HepG2 (cell line): ENCODE data around the gene MYO1B. TPM values are rescaled to one million over a fixed set of nuclear protein-coding genes. Genes with fewer than 3 reads are reported as not detected.

Source experiments
- CHD2 ChIP-seq: IDR thresholded peaks from 2 replicates; pipeline ENCODE4 v1.6.1; 2011; ENCODE audit warnings: low read depth, low read length, improper control_type of control experiment
- FOSL2 ChIP-seq: sonication (generic); formaldehyde crosslinking; IDR thresholded peaks from 2 replicates; pipeline ENCODE4 v1.4.0; 2020; ENCODE audit warnings: missing genetic modification reagents
- IRF2 ChIP-seq: IDR thresholded peaks from 2 replicates; pipeline ENCODE4 v1.6.1; 2018; ENCODE audit warnings: missing genetic modification reagents, missing compliant biosample characterization
- KDM3A ChIP-seq: IDR thresholded peaks from 2 replicates; pipeline ENCODE4 v1.6.1; 2018; ENCODE audit warnings: low read depth, missing compliant biosample characterization
- PITX1 ChIP-seq: sonication (generic); formaldehyde crosslinking; IDR thresholded peaks from 2 replicates; pipeline ENCODE4 v1.5.1; 2020; ENCODE audit warnings: mild to moderate bottlenecking, missing genetic modification reagents
- ZNF615 ChIP-seq: sonication (generic); formaldehyde crosslinking; IDR thresholded peaks from 2 replicates; pipeline ENCODE4 v1.5.0; 2020; ENCODE audit warnings: mild to moderate bottlenecking, missing genetic modification reagents, borderline replicate concordance
- ZNF619 ChIP-seq: sonication (generic); formaldehyde crosslinking; IDR thresholded peaks from 2 replicates; pipeline ENCODE4 v1.4.0; 2020; ENCODE audit warnings: mild to moderate bottlenecking, missing genetic modification reagents
- polyA plus RNA-seq, 8 experiments: library from polyadenylated mRNA; depleted of rRNA in 3 of 8; stranded (reverse) in 7 of 8; unstranded in 1 of 8; fragments of >200 nt; fragmentation: Illumina TruSeq in 4 of 8; extraction: Trizol in 4 of 8; gene quantifications; 2 replicates each; pipeline versions ENCODE4 v1.2.1 to v1.2.3, GENCODE V29; 2011 to 2016; ENCODE audit warnings: low read depth in 4 of 8, missing spikeins in 1 of 8, mixed read lengths in 1 of 8; ENCODE audit not compliant: insufficient read depth in 1 of 8
- total RNA-seq, 5 experiments: library from RNA; depleted of rRNA; stranded (reverse); fragments of >200 nt; fragmentation: Illumina TruSeq; extraction: Trizol; gene quantifications; 2 replicates each; pipeline ENCODE4 v1.2.3, GENCODE V29; 2016; ENCODE audit warnings: low read depth in 1 of 5
- TF ChIP-seq, protein P1 (sequence below): IDR thresholded peaks from 2 replicates; pipeline ENCODE4 v1.4.0; 2020; ENCODE audit warnings: mild to moderate bottlenecking, missing genetic modification reagents
- TF ChIP-seq, protein P2 (sequence below): sonication (generic); formaldehyde crosslinking; IDR thresholded peaks from 2 replicates; pipeline ENCODE4 v1.5.0; 2020; ENCODE audit warnings: missing genetic modification reagents, mild to moderate bottlenecking, borderline replicate concordance
- TF ChIP-seq, protein P3 (sequence below): sonication (generic); formaldehyde crosslinking; IDR thresholded peaks from 2 replicates; pipeline ENCODE4 v1.4.0; 2020; ENCODE audit warnings: missing genetic modification reagents, borderline replicate concordance
- TF ChIP-seq, protein P4 (sequence below): sonication (generic); formaldehyde crosslinking; IDR thresholded peaks from 2 replicates; pipeline ENCODE4 v1.5.1; 2020; ENCODE audit warnings: mild to moderate bottlenecking, missing genetic modification reagents, borderline replicate concordance
- TF ChIP-seq, protein P5 (sequence below): sonication (generic); formaldehyde crosslinking; IDR thresholded peaks from 2 replicates; pipeline ENCODE4 v1.8.1; 2023; ENCODE audit warnings: mild to moderate bottlenecking, inconsistent platforms, moderate library complexity, missing genetic modification reagents, borderline replicate concordance
- TF ChIP-seq, protein P6 (sequence below): sonication (generic); formaldehyde crosslinking; IDR thresholded peaks from 2 replicates; pipeline ENCODE4 v1.8.1; 2022; ENCODE audit warnings: low read depth, mild to moderate bottlenecking, missing genetic modification reagents
- TF ChIP-seq, protein P7 (sequence below): sonication (generic); formaldehyde crosslinking; IDR thresholded peaks from 2 replicates; pipeline ENCODE4 v1.4.0; 2020; ENCODE audit warnings: missing genetic modification reagents

MYO1B gene
- total and polyA plus RNA-seq, 2 of the 13 experiments (the other 11 are each of a cell fraction or from before 2014, with no cell fraction given) = 36.9 to 89.8 TPM

DNA sequence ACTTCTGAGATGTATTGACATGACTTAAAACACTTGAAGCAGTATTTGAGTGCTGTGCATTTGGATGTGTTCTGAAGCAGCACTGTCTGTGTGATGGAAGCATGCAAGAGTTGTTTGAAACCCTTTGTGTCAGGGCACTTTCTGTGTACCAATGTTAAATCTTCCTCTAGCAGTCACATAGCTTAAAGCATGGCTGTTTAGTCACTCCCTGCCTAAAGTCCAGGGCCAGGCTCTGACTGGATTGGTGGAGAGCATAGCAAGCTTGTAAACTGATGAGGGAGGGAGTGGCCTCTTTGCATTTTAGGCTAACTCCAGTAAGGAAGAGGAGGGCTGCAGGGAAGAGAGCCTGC is 73.5 kb downstream of the MYO1B start (continued):
- TF ChIP-seq, protein P1, sequence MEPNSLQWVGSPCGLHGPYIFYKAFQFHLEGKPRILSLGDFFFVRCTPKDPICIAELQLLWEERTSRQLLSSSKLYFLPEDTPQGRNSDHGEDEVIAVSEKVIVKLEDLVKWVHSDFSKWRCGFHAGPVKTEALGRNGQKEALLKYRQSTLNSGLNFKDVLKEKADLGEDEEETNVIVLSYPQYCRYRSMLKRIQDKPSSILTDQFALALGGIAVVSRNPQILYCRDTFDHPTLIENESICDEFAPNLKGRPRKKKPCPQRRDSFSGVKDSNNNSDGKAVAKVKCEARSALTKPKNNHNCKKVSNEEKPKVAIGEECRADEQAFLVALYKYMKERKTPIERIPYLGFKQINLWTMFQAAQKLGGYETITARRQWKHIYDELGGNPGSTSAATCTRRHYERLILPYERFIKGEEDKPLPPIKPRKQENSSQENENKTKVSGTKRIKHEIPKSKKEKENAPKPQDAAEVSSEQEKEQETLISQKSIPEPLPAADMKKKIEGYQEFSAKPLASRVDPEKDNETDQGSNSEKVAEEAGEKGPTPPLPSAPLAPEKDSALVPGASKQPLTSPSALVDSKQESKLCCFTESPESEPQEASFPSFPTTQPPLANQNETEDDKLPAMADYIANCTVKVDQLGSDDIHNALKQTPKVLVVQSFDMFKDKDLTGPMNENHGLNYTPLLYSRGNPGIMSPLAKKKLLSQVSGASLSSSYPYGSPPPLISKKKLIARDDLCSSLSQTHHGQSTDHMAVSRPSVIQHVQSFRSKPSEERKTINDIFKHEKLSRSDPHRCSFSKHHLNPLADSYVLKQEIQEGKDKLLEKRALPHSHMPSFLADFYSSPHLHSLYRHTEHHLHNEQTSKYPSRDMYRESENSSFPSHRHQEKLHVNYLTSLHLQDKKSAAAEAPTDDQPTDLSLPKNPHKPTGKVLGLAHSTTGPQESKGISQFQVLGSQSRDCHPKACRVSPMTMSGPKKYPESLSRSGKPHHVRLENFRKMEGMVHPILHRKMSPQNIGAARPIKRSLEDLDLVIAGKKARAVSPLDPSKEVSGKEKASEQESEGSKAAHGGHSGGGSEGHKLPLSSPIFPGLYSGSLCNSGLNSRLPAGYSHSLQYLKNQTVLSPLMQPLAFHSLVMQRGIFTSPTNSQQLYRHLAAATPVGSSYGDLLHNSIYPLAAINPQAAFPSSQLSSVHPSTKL = peak; percentile 57
- TF ChIP-seq, protein P2, sequence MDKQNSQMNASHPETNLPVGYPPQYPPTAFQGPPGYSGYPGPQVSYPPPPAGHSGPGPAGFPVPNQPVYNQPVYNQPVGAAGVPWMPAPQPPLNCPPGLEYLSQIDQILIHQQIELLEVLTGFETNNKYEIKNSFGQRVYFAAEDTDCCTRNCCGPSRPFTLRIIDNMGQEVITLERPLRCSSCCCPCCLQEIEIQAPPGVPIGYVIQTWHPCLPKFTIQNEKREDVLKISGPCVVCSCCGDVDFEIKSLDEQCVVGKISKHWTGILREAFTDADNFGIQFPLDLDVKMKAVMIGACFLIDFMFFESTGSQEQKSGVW = no peak
- TF ChIP-seq, protein P3, sequence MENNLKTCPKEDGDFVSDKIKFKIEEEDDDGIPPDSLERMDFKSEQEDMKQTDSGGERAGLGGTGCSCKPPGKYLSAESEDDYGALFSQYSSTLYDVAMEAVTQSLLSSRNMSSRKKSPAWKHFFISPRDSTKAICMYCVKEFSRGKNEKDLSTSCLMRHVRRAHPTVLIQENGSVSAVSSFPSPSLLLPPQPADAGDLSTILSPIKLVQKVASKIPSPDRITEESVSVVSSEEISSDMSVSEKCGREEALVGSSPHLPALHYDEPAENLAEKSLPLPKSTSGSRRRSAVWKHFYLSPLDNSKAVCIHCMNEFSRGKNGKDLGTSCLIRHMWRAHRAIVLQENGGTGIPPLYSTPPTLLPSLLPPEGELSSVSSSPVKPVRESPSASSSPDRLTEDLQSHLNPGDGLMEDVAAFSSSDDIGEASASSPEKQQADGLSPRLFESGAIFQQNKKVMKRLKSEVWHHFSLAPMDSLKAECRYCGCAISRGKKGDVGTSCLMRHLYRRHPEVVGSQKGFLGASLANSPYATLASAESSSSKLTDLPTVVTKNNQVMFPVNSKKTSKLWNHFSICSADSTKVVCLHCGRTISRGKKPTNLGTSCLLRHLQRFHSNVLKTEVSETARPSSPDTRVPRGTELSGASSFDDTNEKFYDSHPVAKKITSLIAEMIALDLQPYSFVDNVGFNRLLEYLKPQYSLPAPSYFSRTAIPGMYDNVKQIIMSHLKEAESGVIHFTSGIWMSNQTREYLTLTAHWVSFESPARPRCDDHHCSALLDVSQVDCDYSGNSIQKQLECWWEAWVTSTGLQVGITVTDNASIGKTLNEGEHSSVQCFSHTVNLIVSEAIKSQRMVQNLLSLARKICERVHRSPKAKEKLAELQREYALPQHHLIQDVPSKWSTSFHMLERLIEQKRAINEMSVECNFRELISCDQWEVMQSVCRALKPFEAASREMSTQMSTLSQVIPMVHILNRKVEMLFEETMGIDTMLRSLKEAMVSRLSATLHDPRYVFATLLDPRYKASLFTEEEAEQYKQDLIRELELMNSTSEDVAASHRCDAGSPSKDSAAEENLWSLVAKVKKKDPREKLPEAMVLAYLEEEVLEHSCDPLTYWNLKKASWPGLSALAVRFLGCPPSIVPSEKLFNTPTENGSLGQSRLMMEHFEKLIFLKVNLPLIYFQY (CRISPR knock-in tag) = no peak
- TF ChIP-seq, protein P4, sequence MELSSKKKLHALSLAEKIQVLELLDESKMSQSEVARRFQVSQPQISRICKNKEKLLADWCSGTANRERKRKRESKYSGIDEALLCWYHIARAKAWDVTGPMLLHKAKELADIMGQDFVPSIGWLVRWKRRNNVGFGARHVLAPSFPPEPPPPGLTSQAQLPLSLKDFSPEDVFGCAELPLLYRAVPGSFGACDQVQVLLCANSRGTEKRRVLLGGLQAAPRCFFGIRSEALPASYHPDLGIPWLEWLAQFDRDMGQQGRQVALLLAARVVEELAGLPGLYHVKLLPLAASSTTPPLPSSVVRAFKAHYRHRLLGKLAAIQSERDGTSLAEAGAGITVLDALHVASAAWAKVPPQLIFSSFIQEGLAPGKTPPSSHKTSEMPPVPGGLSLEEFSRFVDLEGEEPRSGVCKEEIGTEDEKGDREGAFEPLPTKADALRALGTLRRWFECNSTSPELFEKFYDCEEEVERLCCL (CRISPR knock-in tag) = no peak
- TF ChIP-seq, protein P5, sequence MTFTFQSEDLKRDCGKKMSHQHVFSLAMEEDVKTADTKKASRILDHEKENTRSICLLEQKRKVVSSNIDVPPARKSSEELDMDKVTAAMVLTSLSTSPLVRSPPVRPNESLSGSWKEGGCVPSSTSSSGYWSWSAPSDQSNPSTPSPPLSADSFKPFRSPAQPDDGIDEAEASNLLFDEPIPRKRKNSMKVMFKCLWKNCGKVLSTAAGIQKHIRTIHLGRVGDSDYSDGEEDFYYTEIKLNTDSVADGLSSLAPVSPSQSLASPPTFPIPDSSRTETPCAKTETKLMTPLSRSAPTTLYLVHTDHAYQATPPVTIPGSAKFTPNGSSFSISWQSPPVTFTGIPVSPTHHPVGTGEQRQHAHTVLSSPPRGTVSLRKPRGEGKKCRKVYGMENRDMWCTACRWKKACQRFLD (CRISPR knock-in tag) = no peak
- TF ChIP-seq ZNF615 (CRISPR knock-in tag) (no peak), KDM3A (peak; percentile 60; the same call in 1 of the 2 replicates), ZNF619 (CRISPR knock-in tag) (no peak), CHD2 (no peak), IRF2 (CRISPR knock-in tag) (peak; percentile 79), PITX1 (CRISPR knock-in tag) (peak; percentile 66; the same call in 1 of the 2 replicates), FOSL2 (peak; percentile 60)
- TF ChIP-seq, protein P6, sequence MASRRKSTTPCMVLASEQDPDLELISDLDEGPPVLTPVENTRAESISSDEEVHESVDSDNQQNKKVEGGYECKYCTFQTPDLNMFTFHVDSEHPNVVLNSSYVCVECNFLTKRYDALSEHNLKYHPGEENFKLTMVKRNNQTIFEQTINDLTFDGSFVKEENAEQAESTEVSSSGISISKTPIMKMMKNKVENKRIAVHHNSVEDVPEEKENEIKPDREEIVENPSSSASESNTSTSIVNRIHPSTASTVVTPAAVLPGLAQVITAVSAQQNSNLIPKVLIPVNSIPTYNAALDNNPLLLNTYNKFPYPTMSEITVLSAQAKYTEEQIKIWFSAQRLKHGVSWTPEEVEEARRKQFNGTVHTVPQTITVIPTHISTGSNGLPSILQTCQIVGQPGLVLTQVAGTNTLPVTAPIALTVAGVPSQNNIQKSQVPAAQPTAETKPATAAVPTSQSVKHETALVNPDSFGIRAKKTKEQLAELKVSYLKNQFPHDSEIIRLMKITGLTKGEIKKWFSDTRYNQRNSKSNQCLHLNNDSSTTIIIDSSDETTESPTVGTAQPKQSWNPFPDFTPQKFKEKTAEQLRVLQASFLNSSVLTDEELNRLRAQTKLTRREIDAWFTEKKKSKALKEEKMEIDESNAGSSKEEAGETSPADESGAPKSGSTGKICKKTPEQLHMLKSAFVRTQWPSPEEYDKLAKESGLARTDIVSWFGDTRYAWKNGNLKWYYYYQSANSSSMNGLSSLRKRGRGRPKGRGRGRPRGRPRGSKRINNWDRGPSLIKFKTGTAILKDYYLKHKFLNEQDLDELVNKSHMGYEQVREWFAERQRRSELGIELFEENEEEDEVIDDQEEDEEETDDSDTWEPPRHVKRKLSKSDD (CRISPR knock-in tag) = no peak
- TF ChIP-seq, protein P7, sequence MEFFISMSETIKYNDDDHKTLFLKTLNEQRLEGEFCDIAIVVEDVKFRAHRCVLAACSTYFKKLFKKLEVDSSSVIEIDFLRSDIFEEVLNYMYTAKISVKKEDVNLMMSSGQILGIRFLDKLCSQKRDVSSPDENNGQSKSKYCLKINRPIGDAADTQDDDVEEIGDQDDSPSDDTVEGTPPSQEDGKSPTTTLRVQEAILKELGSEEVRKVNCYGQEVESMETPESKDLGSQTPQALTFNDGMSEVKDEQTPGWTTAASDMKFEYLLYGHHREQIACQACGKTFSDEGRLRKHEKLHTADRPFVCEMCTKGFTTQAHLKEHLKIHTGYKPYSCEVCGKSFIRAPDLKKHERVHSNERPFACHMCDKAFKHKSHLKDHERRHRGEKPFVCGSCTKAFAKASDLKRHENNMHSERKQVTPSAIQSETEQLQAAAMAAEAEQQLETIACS (CRISPR knock-in tag) = no peak
